Nephron progenitor cell (in vitro differentiated cells): Measurements from ENCODE around the gene HIVEP3.

Experiments
- DNase-seq: peaks from one replicate; pipeline ENCODE4 v3.0.0; 2021
- H3K27ac Mint-ChIP-seq: 2 replicates; pipeline ENCODE4 v1.8.0; 2021; ENCODE audit warnings: mild to moderate bottlenecking, moderate library complexity, mixed read lengths
- H3K27me3 Mint-ChIP-seq: 2 replicates; pipeline ENCODE4 v1.8.0; 2021; ENCODE audit warnings: mild to moderate bottlenecking, low read depth, mixed read lengths; ENCODE audit not compliant: poor library complexity
- H3K36me3 Mint-ChIP-seq: 2 replicates; pipeline ENCODE4 v1.8.0; 2021; ENCODE audit warnings: low read depth, mixed read lengths
- H3K4me1 Mint-ChIP-seq: 2 replicates; pipeline ENCODE4 v1.8.0; 2021; ENCODE audit warnings: mixed read lengths
- H3K4me3 Mint-ChIP-seq: 2 replicates; pipeline ENCODE4 v1.8.0; 2021; ENCODE audit warnings: mild to moderate bottlenecking, moderate library complexity, mixed read lengths
- H3K9me3 Mint-ChIP-seq: 2 replicates; pipeline ENCODE4 v1.8.0; 2021; ENCODE audit warnings: mild to moderate bottlenecking, moderate library complexity, mixed read lengths
- TF ChIP-seq, protein P1 (sequence below): fragments of 200-600 bp; sonication (generic); IDR thresholded peaks from 2 replicates; pipeline ENCODE4 v1.5.0; 2021; ENCODE audit warnings: antibody characterized with exemption

Gene HIVEP3

DNA sequence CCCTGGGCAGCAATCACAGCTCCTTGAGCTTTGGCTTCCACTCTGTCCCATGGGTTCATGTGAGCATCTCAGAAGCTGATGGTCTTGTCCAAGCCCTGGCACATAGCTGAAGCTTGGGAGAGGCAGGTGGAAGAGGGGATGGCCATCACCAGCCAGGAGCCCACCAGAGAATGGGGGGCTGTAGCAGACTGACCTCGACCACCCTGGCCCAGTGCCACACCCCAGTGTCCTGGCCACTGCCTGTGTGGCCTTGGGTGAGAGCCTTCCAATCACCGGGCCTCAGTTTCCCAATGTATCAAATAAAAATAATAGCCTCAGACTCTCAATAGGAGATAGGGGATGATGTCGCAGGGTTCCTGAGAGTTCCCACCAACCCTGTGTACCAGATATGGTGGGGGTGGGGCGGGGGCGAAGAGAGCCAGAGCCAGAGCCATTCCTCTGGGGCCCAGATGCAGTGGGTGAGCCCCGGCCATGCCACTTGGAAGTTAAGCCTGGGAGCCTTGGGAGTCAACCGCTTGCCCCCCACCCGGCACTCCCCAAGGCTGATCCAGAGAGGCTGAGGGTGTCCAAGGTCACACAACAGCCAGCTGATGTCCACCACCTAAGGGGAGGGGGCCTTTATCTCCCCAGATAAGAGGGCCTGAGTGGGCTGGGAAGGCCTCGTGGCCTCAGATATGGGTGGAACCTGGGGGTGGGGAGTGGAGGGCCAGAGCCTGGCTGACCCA is 424.9 kb downstream of the HIVEP3 start:
- TF ChIP-seq, protein P1, sequence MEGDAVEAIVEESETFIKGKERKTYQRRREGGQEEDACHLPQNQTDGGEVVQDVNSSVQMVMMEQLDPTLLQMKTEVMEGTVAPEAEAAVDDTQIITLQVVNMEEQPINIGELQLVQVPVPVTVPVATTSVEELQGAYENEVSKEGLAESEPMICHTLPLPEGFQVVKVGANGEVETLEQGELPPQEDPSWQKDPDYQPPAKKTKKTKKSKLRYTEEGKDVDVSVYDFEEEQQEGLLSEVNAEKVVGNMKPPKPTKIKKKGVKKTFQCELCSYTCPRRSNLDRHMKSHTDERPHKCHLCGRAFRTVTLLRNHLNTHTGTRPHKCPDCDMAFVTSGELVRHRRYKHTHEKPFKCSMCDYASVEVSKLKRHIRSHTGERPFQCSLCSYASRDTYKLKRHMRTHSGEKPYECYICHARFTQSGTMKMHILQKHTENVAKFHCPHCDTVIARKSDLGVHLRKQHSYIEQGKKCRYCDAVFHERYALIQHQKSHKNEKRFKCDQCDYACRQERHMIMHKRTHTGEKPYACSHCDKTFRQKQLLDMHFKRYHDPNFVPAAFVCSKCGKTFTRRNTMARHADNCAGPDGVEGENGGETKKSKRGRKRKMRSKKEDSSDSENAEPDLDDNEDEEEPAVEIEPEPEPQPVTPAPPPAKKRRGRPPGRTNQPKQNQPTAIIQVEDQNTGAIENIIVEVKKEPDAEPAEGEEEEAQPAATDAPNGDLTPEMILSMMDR = no peak
- Mint-ChIP-seq H3K4me1 (peaks cover 38% of the 10 kb centered on the region), H3K36me3 (no peaks in the 10 kb centered on the region), H3K9me3 (no peaks in the 10 kb centered on the region), H3K4me3 (no peak overlapping the region), H3K27ac (no peak overlapping the region), H3K27me3 (peaks cover 9% of the 10 kb centered on the region)
- DNase-seq = no peak

DNA sequence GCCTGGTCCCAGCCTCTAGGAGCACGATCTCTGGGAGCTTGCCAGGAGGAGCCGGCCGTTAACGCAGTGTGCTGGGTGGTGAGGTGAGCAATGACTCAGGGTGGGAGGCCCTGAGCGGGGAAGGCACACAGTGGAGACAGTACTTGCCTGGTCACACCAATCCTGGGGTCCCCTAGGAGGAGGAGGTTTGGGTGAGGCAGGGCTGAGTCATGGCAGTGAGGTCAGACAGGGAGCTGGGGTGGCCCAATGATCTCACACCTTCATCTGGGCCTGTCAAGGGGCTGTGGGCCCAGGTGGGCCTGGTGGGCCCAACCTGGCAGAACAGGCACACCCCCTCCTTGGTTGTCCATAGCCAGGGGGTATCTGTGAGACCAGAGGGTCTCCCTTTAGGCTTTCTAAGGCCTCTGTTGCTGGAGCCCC is 425.6 kb downstream of the HIVEP3 start:
- H3K9me3 Mint-ChIP-seq = no peaks in the 10 kb centered on the region
- no peak overlapping the region for H3K27ac Mint-ChIP-seq
- TF ChIP-seq, protein P1 = no peak
- H3K27me3 Mint-ChIP-seq = peaks cover 9% of the 10 kb centered on the region
- no peaks in the 10 kb centered on the region for H3K36me3 Mint-ChIP-seq
- DNase-seq = no peak
- no peak overlapping the region for H3K4me3 Mint-ChIP-seq
- peaks cover 38% of the 10 kb centered on the region for H3K4me1 Mint-ChIP-seq

DNA sequence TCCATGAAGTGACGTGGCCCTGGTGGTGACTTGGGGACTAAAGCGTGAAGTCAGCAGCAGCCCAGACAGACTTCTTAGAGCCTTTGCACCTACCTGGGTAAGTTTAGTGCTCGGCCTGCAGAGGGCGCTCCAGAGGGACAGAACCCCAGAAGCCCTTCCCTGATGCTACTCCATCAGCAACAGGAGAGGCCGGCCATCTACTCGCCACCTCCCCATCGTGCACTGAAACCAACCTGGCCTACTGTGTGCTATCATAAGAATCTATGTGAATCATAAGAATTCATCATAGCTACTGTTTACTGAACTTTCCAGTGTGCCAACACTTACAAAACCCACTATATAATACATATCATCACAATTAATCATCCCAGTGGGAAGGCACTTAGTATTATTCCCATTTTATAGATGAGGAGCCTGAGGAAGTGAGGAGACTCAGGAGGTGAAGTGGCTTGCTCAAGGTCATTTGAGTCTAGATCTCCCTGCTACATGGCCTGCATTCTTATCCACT is 426.3 kb downstream of the HIVEP3 start:
- H3K27ac Mint-ChIP-seq = no peak overlapping the region
- peaks cover 40% of the 10 kb centered on the region for H3K4me1 Mint-ChIP-seq
- TF ChIP-seq, protein P1 = peak; percentile 43
- no peaks in the 10 kb centered on the region for H3K36me3 Mint-ChIP-seq
- H3K27me3 Mint-ChIP-seq = peaks cover 12% of the 10 kb centered on the region
- H3K9me3 Mint-ChIP-seq = no peaks in the 10 kb centered on the region
- H3K4me3 Mint-ChIP-seq = no peak overlapping the region
- DNase-seq = no peak

DNA sequence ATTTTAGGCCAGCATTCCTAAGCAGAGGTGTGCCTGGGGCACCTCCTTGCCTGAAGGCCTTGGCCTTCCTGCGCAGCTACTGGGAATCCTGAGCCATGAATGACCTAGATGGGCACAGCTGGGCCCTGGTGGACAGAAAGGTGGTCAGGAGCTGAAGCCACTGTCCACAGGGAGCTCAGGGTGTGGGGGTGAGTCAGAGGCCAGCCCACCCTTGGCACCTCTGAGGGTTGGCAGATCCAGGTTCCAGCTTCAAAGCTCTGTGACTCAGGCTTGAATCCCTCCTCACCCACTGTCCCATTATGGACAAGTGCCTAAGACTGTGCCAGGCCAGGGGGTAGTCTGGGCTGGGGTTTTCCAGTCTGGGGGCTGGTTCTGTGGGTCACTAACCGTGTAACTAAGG is 427.8 kb downstream of the HIVEP3 start:
- no peaks in the 10 kb centered on the region for H3K9me3 Mint-ChIP-seq
- TF ChIP-seq, protein P1 = no peak
- H3K36me3 Mint-ChIP-seq = no peaks in the 10 kb centered on the region
- H3K4me1 Mint-ChIP-seq = peaks cover 48% of the 10 kb centered on the region
- no peak for DNase-seq
- no peak overlapping the region for H3K27ac Mint-ChIP-seq
- H3K27me3 Mint-ChIP-seq = peaks cover 16% of the 10 kb centered on the region
- no peak overlapping the region for H3K4me3 Mint-ChIP-seq

DNA sequence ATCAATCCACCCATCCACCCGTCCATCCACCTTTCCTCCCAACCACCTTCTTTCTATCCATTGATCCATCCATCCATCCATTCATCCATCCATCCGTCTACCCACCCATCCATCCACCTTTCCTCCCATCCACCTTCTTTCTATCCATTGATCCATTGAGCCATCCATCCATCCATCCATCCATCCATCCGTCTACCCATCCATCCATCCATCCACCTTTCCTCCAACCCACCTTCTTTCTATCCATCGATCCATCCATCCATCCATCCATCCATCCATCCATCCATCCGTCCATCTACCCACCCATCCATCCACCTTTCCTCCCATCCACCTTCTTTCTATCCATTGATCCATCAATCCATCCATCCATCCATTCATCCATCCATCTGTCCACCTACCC is 429.2 kb downstream of the HIVEP3 start:
- H3K27me3 Mint-ChIP-seq = peaks cover 12% of the 10 kb centered on the region
- H3K9me3 Mint-ChIP-seq = no peaks in the 10 kb centered on the region
- TF ChIP-seq, protein P1 = no peak
- peaks cover 40% of the 10 kb centered on the region for H3K4me1 Mint-ChIP-seq
- no peak overlapping the region for H3K4me3 Mint-ChIP-seq
- DNase-seq = no peak
- H3K36me3 Mint-ChIP-seq = no peaks in the 10 kb centered on the region
- H3K27ac Mint-ChIP-seq = no peak overlapping the region
